Smooth muscle cell (in vitro differentiated cells): ENCODE data around the gene RPUSD3. TPM values are rescaled to one million over a fixed set of nuclear protein-coding genes. Genes with fewer than 3 reads are reported as not detected.
"Not testable (repeated sequence)": the region's sequence is repeated elsewhere in the genome, so short reads cannot be mapped to it uniquely, and the experiment has no call there.

ENCODE experiments used
- DNase-seq: peaks from one replicate; lab custom pipeline; 2025; ENCODE audit not compliant: unreplicated experiment; lab: John Stamatoyannopoulos, UW
- H2AFZ ChIP-seq: fragments of 200-600 bp; sonication (generic); 2 replicates; pipeline ENCODE4 v1.6.0; 2016; ENCODE audit warnings: antibody characterized with exemption, low read depth, mild to moderate bottlenecking
- H3F3A ChIP-seq: fragments of 200-600 bp; sonication (generic); 2 replicates; pipeline ENCODE4 v1.6.0; 2017; ENCODE audit warnings: antibody characterized with exemption, low read depth
- H3K27ac ChIP-seq: fragments of 200-600 bp; sonication (generic); 2 replicates; pipeline ENCODE4 v1.5.1; 2016; ENCODE audit warnings: low read depth, mild to moderate bottlenecking
- H3K27me3 ChIP-seq: fragments of 200-600 bp; sonication (generic); 2 replicates; pipeline ENCODE4 v1.6.1; 2016; ENCODE audit warnings: low read depth, mild to moderate bottlenecking
- H3K36me3 ChIP-seq: fragments of 200-600 bp; sonication (generic); 2 replicates; pipeline ENCODE4 v1.5.1; 2016; ENCODE audit warnings: low read depth
- H3K4me1 ChIP-seq: fragments of 200-600 bp; sonication (generic); 2 replicates; pipeline ENCODE4 v1.5.1; 2016; ENCODE audit warnings: low read depth
- H3K4me2 ChIP-seq: fragments of 200-600 bp; sonication (generic); 2 replicates; pipeline ENCODE4 v1.6.0; 2016; ENCODE audit warnings: mild to moderate bottlenecking
- H3K4me3 ChIP-seq: fragments of 200-600 bp; sonication (generic); 2 replicates; pipeline ENCODE4 v1.5.1; 2016; ENCODE audit warnings: mild to moderate bottlenecking
- H3K79me2 ChIP-seq: fragments of 200-600 bp; sonication (generic); 2 replicates; pipeline ENCODE4 v1.6.0; 2016; ENCODE audit warnings: low read depth, mild to moderate bottlenecking
- H3K9ac ChIP-seq: fragments of 200-600 bp; sonication (generic); 2 replicates; pipeline ENCODE4 v1.6.0; 2016; ENCODE audit warnings: low read depth
- H3K9me3 ChIP-seq: fragments of 200-600 bp; sonication (generic); replicated peaks from 2 replicates; pipeline ENCODE4 v1.5.1; 2016; ENCODE audit warnings: low read depth
- H4K20me1 ChIP-seq: fragments of 200-600 bp; sonication (generic); 2 replicates; pipeline ENCODE4 v1.6.0; 2016; ENCODE audit warnings: low read depth
- CTCF ChIP-seq: fragments of 200-600 bp; sonication (generic); IDR thresholded peaks from 2 replicates; pipeline ENCODE4 v1.5.1; 2017; ENCODE audit warnings: borderline replicate concordance, mild to moderate bottlenecking, antibody characterized with exemption; ENCODE audit not compliant: insufficient read depth, poor library complexity, severe bottlenecking
- WGBS: methylation state at CpG from one replicate; pipeline ENCODE4 v1.1.7; 2016; ENCODE audit warnings: low lambda C conversion rate; 5-methylcytosine and 5-hydroxymethylcytosine counted together
- polyA plus RNA-seq: library from polyadenylated mRNA; unstranded; fragments of >200 nt; fragmentation: Nextera tagmentation; extraction: Ambion mirVana; gene quantifications from 2 replicates; pipeline ENCODE4 v1.2.1, GENCODE V29; 2016
- total RNA-seq: library from RNA; depleted of rRNA; stranded (reverse); fragments of >200 nt; gene quantifications from 2 replicates; pipeline ENCODE4 v1.2.3, GENCODE V29; 2014

The RPUSD3 gene
- total and polyA plus RNA-seq, 2 experiments from 2014 or later = 62.8 to 84.6 TPM

- 98% methylated on average over 12 of the region's 12 CpGs for WGBS
- H3K4me3 ChIP-seq = no peak overlapping the region
- no peaks in the 10 kb centered on the region for H3K4me1 ChIP-seq
These were observed 23.3 kb upstream of the RPUSD3 start for GRCh38 chr3:9867106-9867505.

GRCh38 chr3:9866639-9867038 lies 22.8 kb upstream of the RPUSD3 start:
- no peak overlapping the region for H3K9ac ChIP-seq
- H3K4me3 ChIP-seq = no peak overlapping the region
- TF ChIP-seq CTCF = no peak
- H2AFZ ChIP-seq = no peak overlapping the region
- no peaks in the 10 kb centered on the region for H3K9me3 ChIP-seq
- 94% methylated on average over 8 of the region's 8 CpGs for WGBS
- no peak overlapping the region for H3K4me2 ChIP-seq
- no peak overlapping the region for H3K27ac ChIP-seq
- no peak for DNase-seq
- no peaks in the 10 kb centered on the region for H4K20me1 ChIP-seq
- no peaks in the 10 kb centered on the region for H3K27me3 ChIP-seq
- H3K4me1 ChIP-seq = no peaks in the 10 kb centered on the region
- no peaks in the 10 kb centered on the region for H3F3A ChIP-seq
- no peaks in the 10 kb centered on the region for H3K36me3 ChIP-seq
- H3K79me2 ChIP-seq = no peaks in the 10 kb centered on the region

More at GRCh38 chr3:9867106-9867505, 23.3 kb upstream of the RPUSD3 start:
- no peak overlapping the region for H3K9ac ChIP-seq
- H3K27me3 ChIP-seq = no peaks in the 10 kb centered on the region
- H3K36me3 ChIP-seq = no peaks in the 10 kb centered on the region
- H3K9me3 ChIP-seq = no peaks in the 10 kb centered on the region
- no peak overlapping the region for H3K27ac ChIP-seq
- TF ChIP-seq CTCF = no peak
- no peaks in the 10 kb centered on the region for H3K79me2 ChIP-seq
- H4K20me1 ChIP-seq = no peaks in the 10 kb centered on the region
- no peaks in the 10 kb centered on the region for H3F3A ChIP-seq
- no peak for DNase-seq
- no peak overlapping the region for H3K4me2 ChIP-seq
- no peak overlapping the region for H2AFZ ChIP-seq

- H3K9ac ChIP-seq, H3K36me3 ChIP-seq, H3K27me3 ChIP-seq, H4K20me1 ChIP-seq, H3K4me3 ChIP-seq, H3K79me2 ChIP-seq, DNase-seq, H3F3A ChIP-seq, H2AFZ ChIP-seq, H3K9me3 ChIP-seq, H3K4me1 ChIP-seq: not testable (repeated sequence)
- H3K27ac ChIP-seq = peak overlapping the region; percentile 4
- H3K4me2 ChIP-seq = peak overlapping the region; percentile 35
- 82% methylated on average over 10 of the region's 10 CpGs for WGBS
These were observed 21.4 kb upstream of the RPUSD3 start for GRCh38 chr3:9865125-9865637.

- no peak overlapping the region for H3K9ac ChIP-seq
- H3K4me2 ChIP-seq = peak overlapping the region; percentile 35
These were observed 20.6 kb upstream of the RPUSD3 start for GRCh38 chr3:9864200-9864927.

More at GRCh38 chr3:9864200-9864927, 20.6 kb upstream of the RPUSD3 start:
- Histone ChIP-seq H3K4me3 (no peak overlapping the region), H4K20me1 (no peaks in the 10 kb centered on the region), H3K4me1 (no peaks in the 10 kb centered on the region), H3K27me3 (no peaks in the 10 kb centered on the region), H3K27ac (peak overlapping the region; percentile 20), H3K36me3 (no peaks in the 10 kb centered on the region), H3K9me3 (no peaks in the 10 kb centered on the region), H3K79me2 (no peaks in the 10 kb centered on the region), H3F3A (no peaks in the 10 kb centered on the region), H2AFZ (peak overlapping the region; percentile 55)
- no peak for TF ChIP-seq CTCF
- WGBS = 65% methylated on average over 16 of the region's 16 CpGs
- DNase-seq = no peak
